ENCODE measurements around the gene SPEM3. TPM values are rescaled to one million over a fixed set of nuclear protein-coding genes. Genes with fewer than 3 reads are reported as not detected.
A peak's percentile ranks its signal among the peaks of the same experiment; 100 is the strongest.

Gene SPEM3
- total RNA-seq, 1 donor from 2014 or later: not detected

DNA sequence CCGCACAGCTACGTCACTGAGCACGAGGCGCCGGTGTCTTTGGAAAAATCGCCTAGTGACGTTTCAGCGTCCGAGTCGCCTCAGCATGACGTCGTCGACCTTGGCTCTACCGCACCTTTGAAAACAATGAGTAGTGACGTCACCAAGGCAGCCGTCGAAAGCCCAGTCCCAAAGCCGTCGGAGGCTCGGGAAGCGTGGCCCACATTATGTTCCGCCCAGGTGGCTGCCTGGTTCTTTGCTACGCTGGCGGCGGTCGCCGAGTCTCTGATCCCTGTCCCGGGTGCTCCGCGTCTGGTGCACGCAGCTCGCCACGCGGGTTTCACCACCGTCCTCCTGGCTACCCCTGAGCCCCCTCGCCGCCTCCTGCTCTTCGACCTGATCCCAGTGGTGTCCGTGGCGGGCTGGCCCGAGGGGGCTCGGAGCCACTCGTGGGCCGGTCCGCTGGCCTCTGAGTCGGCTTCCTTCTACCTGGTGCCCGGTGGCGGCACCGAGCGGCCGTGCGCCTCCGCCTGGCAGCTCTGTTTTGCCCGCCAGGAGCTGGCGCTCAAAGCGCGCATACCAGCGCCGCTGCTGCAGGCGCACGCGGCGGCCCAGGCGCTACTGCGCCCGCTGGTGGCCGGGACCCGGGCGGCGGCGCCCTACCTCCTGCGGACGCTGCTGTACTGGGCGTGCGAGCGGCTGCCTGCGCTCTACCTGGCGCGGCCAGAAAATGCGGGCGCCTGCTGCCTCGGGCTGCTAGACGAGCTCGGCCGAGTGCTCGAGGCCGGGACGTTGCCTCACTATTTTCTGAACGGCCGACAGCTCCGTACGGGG lies 8.1 kb downstream of the SPEM3 start:
- H3K9me3 Mint-ChIP-seq (ENCODE audit: unreplicated experiment): no peaks in the 10 kb centered on the region
- TF ChIP-seq, protein P1, sequence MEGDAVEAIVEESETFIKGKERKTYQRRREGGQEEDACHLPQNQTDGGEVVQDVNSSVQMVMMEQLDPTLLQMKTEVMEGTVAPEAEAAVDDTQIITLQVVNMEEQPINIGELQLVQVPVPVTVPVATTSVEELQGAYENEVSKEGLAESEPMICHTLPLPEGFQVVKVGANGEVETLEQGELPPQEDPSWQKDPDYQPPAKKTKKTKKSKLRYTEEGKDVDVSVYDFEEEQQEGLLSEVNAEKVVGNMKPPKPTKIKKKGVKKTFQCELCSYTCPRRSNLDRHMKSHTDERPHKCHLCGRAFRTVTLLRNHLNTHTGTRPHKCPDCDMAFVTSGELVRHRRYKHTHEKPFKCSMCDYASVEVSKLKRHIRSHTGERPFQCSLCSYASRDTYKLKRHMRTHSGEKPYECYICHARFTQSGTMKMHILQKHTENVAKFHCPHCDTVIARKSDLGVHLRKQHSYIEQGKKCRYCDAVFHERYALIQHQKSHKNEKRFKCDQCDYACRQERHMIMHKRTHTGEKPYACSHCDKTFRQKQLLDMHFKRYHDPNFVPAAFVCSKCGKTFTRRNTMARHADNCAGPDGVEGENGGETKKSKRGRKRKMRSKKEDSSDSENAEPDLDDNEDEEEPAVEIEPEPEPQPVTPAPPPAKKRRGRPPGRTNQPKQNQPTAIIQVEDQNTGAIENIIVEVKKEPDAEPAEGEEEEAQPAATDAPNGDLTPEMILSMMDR (IDR thresholded peaks at IDR 0.05): peak; percentile 91
- peak; percentile 92 for DNase-seq (ENCODE audit: extremely low spot score, unreplicated experiment)
- peaks cover 2% of the 10 kb centered on the region for H3K36me3 Mint-ChIP-seq (ENCODE audit: unreplicated experiment)
- peak overlapping the region; percentile 81 for H3K4me3 Mint-ChIP-seq (ENCODE audit: unreplicated experiment)
- H3K27ac Mint-ChIP-seq (ENCODE audit: unreplicated experiment): peak overlapping the region; percentile 82
- H3K4me1 Mint-ChIP-seq (ENCODE audit: unreplicated experiment): peaks cover 43% of the 10 kb centered on the region
- H3K27me3 Mint-ChIP-seq (ENCODE audit: unreplicated experiment): peaks cover 28% of the 10 kb centered on the region

DNA sequence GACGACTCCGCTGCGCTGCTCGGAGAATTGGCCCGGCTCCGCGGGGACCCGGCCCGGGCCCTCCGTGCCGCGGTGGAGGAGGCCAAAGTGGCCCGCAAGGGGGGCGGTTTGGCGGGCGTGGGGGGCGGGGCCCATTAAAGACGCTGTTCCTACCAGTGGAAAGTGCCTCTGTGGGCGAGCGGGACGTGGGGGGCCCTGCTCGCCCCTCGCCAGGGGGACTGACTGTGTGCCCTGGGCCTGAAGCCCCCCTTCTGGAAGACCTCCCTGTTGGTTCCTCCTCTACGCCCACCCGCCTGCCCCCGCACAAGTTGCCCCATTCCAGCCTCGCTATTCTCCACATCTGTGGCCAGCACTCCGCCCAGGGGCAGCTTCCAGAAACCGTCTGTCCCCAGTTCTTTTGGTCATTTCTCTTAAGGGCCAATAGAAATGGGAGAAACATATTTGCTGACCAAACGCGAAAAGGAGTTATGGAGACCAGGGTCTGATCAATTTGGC lies 8.8 kb downstream of the SPEM3 start:
- Mint-ChIP-seq H3K36me3 (ENCODE audit: unreplicated experiment) (peaks cover 2% of the 10 kb centered on the region), H3K9me3 (ENCODE audit: unreplicated experiment) (no peaks in the 10 kb centered on the region), H3K4me3 (ENCODE audit: unreplicated experiment) (peak overlapping the region; percentile 81), H3K4me1 (ENCODE audit: unreplicated experiment) (peaks cover 43% of the 10 kb centered on the region), H3K27ac (ENCODE audit: unreplicated experiment) (no peak overlapping the region), H3K27me3 (ENCODE audit: unreplicated experiment) (peaks cover 31% of the 10 kb centered on the region)
- TF ChIP-seq, protein P1 (IDR thresholded peaks at IDR 0.05): no peak
- DNase-seq (ENCODE audit: extremely low spot score, unreplicated experiment): no peak

DNA sequence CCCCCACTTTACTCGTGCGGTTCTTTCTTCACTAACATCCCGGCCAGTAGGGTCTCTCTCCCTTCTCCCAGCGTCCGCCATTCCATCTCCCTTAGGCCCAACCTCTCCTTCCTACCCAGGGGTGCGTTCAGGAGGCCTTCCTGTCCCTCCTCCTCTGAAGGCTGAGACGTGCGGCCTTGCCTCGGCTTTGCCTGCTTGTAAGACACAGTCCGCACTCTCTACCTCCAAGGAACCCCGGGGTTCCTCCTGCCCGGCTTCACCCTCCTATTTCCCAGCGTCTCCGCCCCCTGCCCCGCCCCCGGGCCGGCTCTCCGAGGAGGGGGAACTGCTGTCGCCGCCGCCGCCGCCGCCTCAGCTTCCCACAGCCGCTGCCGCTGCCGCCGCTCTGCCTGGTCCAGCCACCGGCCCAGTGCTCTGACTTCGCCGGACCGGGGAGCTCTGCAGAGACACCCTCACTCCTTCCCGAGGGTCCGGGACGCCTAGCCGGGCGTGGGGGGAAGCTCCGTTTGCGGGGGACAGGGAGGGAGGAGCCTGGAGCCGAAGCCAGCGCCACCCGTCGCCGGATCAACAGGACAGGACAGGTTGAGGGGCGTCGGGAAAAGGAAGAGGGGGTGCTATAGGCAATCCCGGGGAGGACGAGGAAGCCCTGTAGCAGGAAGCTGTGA lies 9.4 kb downstream of the SPEM3 start:
- peak overlapping the region; percentile 63 for H3K4me3 Mint-ChIP-seq (ENCODE audit: unreplicated experiment)
- H3K9me3 Mint-ChIP-seq (ENCODE audit: unreplicated experiment): no peaks in the 10 kb centered on the region
- DNase-seq (ENCODE audit: extremely low spot score, unreplicated experiment): no peak
- H3K27me3 Mint-ChIP-seq (ENCODE audit: unreplicated experiment): peaks cover 33% of the 10 kb centered on the region
- H3K36me3 Mint-ChIP-seq (ENCODE audit: unreplicated experiment): peaks cover 2% of the 10 kb centered on the region
- TF ChIP-seq, protein P1 (IDR thresholded peaks at IDR 0.05): no peak
- H3K27ac Mint-ChIP-seq (ENCODE audit: unreplicated experiment): no peak overlapping the region
- peaks cover 43% of the 10 kb centered on the region for H3K4me1 Mint-ChIP-seq (ENCODE audit: unreplicated experiment)

DNA sequence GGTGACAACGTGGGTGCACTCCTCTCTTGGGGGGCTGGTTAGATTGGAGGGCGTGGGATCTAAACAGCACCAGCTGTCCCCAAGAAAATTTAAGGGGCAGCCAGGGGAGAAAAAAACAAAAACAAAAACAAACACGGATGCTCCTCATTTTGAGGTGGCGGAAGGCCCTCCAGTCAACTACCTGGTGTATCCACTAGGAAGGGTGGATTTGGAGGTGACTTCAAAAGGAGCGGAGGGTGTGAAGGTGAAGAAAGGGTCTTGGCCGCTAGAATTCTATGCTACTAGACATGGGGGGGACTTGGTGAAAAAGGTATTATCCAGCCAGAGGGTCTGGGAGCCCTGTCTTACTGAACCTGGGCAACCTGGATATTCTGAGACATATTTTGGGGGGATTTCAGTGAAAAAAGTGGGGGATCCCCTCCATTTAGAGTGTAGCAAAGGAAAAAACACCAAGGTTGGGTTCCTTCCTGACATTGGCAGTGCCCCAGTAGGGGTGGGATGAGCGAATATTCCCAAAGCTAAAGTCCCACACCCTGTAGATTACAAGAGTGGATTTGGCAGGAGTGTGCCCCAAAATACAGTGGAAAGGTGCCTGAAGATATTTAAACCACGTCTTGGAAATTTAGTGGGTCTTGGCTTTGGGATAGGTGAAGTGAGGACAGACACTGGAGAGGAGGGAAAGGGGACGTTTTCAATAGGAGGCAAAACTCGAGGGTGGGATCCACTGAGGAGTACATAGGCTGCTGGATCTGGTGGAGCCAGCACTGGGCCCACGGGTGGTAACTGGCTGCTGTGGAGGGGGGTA lies 10.2 kb downstream of the SPEM3 start:
- Mint-ChIP-seq H3K9me3 (ENCODE audit: unreplicated experiment) (no peaks in the 10 kb centered on the region), H3K27me3 (ENCODE audit: unreplicated experiment) (peaks cover 36% of the 10 kb centered on the region), H3K36me3 (ENCODE audit: unreplicated experiment) (peaks cover 2% of the 10 kb centered on the region), H3K4me1 (ENCODE audit: unreplicated experiment) (peaks cover 44% of the 10 kb centered on the region), H3K27ac (ENCODE audit: unreplicated experiment) (no peak overlapping the region), H3K4me3 (ENCODE audit: unreplicated experiment) (peak overlapping the region; percentile 63)
- TF ChIP-seq, protein P1 (IDR thresholded peaks at IDR 0.05): no peak
- DNase-seq (ENCODE audit: extremely low spot score, unreplicated experiment): no peak
